PC-9 (cell line): ENCODE measurements around the gene HHEX. TPM values are rescaled to one million over a fixed set of nuclear protein-coding genes. Genes with fewer than 3 reads are reported as not detected.

Experiments
- BruUV-seq: library from RNA; stranded (reverse); fragments of 400-500 nt; replicated peaks from 2 replicates; lab custom pipeline; 2021; lab: Mats Ljungman, UMichigan
- CTCF ChIA-PET: fragments of 300-600 bp; sonication (Branson Sonifier 250); formaldehyde crosslinking; loops from one replicate; lab custom pipeline; 2022; ENCODE audit warnings: antibody characterized with exemption; lab: Charles Lee
- POLR2A ChIA-PET: fragments of 300-600 bp; sonication (Branson Sonifier 250); formaldehyde crosslinking; loops from one replicate; lab custom pipeline; 2022; ENCODE audit warnings: antibody characterized with exemption; ENCODE audit not compliant: unreplicated experiment; lab: Charles Lee
- DNase-seq, 2 experiments: peaks; one replicate each; pipeline versions ENCODE4 v3.0.0 to v3.0.0-alpha.2; 2015 to 2022; ENCODE audit warnings: mixed read lengths in 1 of 2
- H2AFZ ChIP-seq: fragments of 200-600 bp; sonication (generic); 2 replicates; pipeline ENCODE4 v1.8.1; 2017; ENCODE audit warnings: antibody characterized with exemption
- H3F3A ChIP-seq: fragments of 200-600 bp; sonication (generic); 2 replicates; pipeline ENCODE4 v1.8.1; 2017; ENCODE audit warnings: antibody characterized with exemption, mild to moderate bottlenecking, low read depth; ENCODE audit not compliant: insufficient read depth
- H3K27ac ChIP-seq: fragments of 200-600 bp; sonication (generic); 2 replicates; pipeline ENCODE4 v1.6.1; 2016; ENCODE audit warnings: mixed run types
- H3K27me3 ChIP-seq: fragments of 200-600 bp; sonication (generic); 2 replicates; pipeline ENCODE4 v1.6.1; 2016; ENCODE audit warnings: low read depth, mixed run types; ENCODE audit not compliant: insufficient read depth
- H3K36me3 ChIP-seq: fragments of 200-600 bp; sonication (generic); 2 replicates; pipeline ENCODE4 v1.6.1; 2016; ENCODE audit warnings: low read depth, mixed run types
- H3K4me1 ChIP-seq: fragments of 200-600 bp; sonication (generic); replicated peaks from 2 replicates; pipeline ENCODE4 v1.6.1; 2016; ENCODE audit warnings: mixed run types; ENCODE audit not compliant: insufficient read depth
- H3K4me2 ChIP-seq: fragments of 200-600 bp; sonication (generic); 2 replicates; pipeline ENCODE4 v1.6.1; 2017; ENCODE audit warnings: mixed run types
- H3K4me3 ChIP-seq: fragments of 200-600 bp; sonication (generic); 2 replicates; pipeline ENCODE4 v1.6.1; 2016; ENCODE audit warnings: mixed run types
- H3K79me2 ChIP-seq: fragments of 200-600 bp; sonication (generic); 2 replicates; pipeline ENCODE4 v1.6.1; 2017; ENCODE audit warnings: low read depth, mixed run types
- H3K9me2 ChIP-seq: fragments of 200-600 bp; sonication (generic); 2 replicates; pipeline ENCODE4 v1.8.1; 2017; ENCODE audit warnings: mild to moderate bottlenecking; ENCODE audit not compliant: insufficient read depth
- H3K9me3 ChIP-seq: fragments of 200-600 bp; sonication (generic); 2 replicates; pipeline ENCODE4 v1.8.1; 2016; ENCODE audit warnings: low read depth; ENCODE audit not compliant: insufficient read depth
- H4K20me1 ChIP-seq: fragments of 200-600 bp; sonication (generic); 2 replicates; pipeline ENCODE4 v1.8.1; 2017; ENCODE audit not compliant: insufficient read depth
- EZH2 ChIP-seq: fragments of 200-600 bp; sonication (generic); IDR thresholded peaks from 2 replicates; pipeline ENCODE4 v1.8.0; 2017; ENCODE audit warnings: antibody characterized with exemption, low read depth
- intact Hi-C: fragments of 100-400 bp; cut with micrococcal nuclease; formaldehyde crosslinking; loops from one replicate; pipeline ENCODE4 v1.10.0; 2022; ENCODE audit not compliant: unreplicated experiment
- total RNA-seq: library from RNA; stranded (reverse); gene quantifications from 2 replicates; pipeline ENCODE4 v1.2.3, GENCODE V29; 2021
- TF ChIP-seq, protein P1 (sequence below): fragments of 200-600 bp; sonication (generic); conservative IDR thresholded peaks from 2 replicates; pipeline ENCODE4 v1.6.1; 2017; ENCODE audit warnings: mixed run types, antibody characterized with exemption, mild to moderate bottlenecking, moderate library complexity

HHEX gene
- total RNA-seq, 1 experiment from 2014 or later: 7.8 TPM

DNA sequence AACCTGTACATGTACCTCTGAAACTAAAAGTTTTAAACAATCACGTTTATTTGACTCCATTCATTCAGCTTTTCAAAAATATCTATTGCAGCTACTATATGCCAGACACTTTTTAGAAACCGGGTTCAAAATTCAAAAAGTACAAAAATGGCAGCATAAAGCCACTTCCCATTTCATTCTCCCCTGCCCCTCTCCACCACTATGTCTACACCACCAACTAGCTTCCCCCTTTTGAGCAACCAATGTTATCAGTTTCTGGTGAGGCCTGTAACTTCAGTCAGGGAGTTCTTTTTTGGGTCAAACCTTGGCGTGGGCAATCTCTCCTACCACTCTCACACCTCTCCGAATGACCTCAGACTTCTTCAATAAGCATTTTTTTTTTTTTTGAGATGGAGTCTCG, 11.5 kb upstream of the HHEX start:
- no peak for TF ChIP-seq EZH2
- TF ChIP-seq, protein P1, sequence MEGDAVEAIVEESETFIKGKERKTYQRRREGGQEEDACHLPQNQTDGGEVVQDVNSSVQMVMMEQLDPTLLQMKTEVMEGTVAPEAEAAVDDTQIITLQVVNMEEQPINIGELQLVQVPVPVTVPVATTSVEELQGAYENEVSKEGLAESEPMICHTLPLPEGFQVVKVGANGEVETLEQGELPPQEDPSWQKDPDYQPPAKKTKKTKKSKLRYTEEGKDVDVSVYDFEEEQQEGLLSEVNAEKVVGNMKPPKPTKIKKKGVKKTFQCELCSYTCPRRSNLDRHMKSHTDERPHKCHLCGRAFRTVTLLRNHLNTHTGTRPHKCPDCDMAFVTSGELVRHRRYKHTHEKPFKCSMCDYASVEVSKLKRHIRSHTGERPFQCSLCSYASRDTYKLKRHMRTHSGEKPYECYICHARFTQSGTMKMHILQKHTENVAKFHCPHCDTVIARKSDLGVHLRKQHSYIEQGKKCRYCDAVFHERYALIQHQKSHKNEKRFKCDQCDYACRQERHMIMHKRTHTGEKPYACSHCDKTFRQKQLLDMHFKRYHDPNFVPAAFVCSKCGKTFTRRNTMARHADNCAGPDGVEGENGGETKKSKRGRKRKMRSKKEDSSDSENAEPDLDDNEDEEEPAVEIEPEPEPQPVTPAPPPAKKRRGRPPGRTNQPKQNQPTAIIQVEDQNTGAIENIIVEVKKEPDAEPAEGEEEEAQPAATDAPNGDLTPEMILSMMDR: no peak
- POLR2A ChIA-PET: interaction anchor here (0.5 kb wide), 1 partner anchor 87 kb away, joined by 5 read pairs; no protein-coding TSS in a partner anchor
- DNase-seq: no peak
- H3K27me3 ChIP-seq: no peaks in the 10 kb centered on the region
- no peak overlapping the region for H2AFZ ChIP-seq
- no peaks in the 10 kb centered on the region for H3K79me2 ChIP-seq
- BruUV-seq: no TSS peak
- intact Hi-C loops: no loop called here
- H3F3A ChIP-seq: 0 out of 2 replicates have a peak, but pooled peaks cover 3% of the 10 kb centered on the region
- no peaks in the 10 kb centered on the region for H3K9me2 ChIP-seq
- H3K4me3 ChIP-seq: no peak overlapping the region
- CTCF ChIA-PET: no interaction called here
- no peaks in the 10 kb centered on the region for H3K36me3 ChIP-seq
- H3K4me2 ChIP-seq: no peak overlapping the region
- H3K9me3 ChIP-seq: no peaks in the 10 kb centered on the region
- H3K27ac ChIP-seq: no peak overlapping the region
- H3K4me1 ChIP-seq: no peaks in the 10 kb centered on the region
- H4K20me1 ChIP-seq: no peaks in the 10 kb centered on the region

DNA sequence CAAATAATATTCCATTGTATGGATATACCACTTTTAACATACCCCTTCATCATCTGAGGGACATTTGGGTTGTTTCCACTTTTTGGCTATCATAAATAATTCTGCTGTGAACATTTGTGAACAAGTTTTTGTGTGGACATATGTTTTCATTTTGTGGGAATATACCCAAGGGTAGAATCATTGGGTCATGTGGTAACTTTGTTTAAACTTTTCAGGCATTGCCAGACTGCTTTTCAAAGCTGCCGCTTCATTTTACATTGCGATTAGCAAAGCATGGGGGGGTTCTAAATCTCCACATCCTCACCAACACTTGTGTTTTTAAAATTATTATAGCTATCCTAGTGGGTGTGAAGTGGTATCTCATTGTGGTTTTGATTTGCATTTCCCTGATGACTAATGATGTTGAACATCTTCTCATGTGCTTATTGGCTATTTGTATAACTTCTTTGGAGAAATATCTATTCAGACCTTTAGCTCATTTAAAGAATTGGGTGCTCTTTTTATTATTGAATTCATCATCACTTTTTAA, 8.4 kb upstream of the HHEX start:
- intact Hi-C loops: no loop called here
- Histone ChIP-seq H3K79me2 (no peaks in the 10 kb centered on the region), H3K9me2 (no peaks in the 10 kb centered on the region), H4K20me1 (no peaks in the 10 kb centered on the region), H3K4me2 (no peak overlapping the region), H3K27me3 (no peaks in the 10 kb centered on the region), H3K4me3 (no peak overlapping the region), H3K36me3 (no peaks in the 10 kb centered on the region), H3K9me3 (no peaks in the 10 kb centered on the region), H3K4me1 (no peaks in the 10 kb centered on the region), H3F3A (no peaks in the 10 kb centered on the region), H2AFZ (no peak overlapping the region), H3K27ac (no peak overlapping the region)
- no peak for DNase-seq
- CTCF ChIA-PET: no interaction called here
- POLR2A ChIA-PET: no interaction called here
- no peak for TF ChIP-seq EZH2
- TF ChIP-seq, protein P1: no peak
- no TSS peak for BruUV-seq

DNA sequence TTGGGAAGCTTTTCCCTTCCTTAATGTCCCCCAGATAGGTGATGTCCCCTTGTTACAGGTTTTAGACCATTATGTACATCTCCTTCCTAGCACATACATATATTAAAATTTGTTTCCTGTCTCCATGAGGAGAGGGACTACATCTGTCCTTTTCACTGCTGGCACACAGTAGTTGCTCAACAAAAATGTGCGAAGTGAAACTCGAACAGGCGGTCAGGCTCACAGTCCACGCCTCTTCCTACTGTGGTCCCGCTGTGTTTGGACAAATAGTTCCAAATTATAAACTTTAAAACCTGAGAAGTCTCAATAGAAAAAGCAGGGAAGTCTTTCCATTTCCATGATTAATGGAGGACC, 1.2 kb upstream of the HHEX start:
- TF ChIP-seq, protein P1: no peak
- TF ChIP-seq EZH2: no peak
- Histone ChIP-seq H3F3A (no peaks in the 10 kb centered on the region), H3K4me3 (no peak overlapping the region), H3K27ac (no peak overlapping the region), H3K9me3 (no peaks in the 10 kb centered on the region), H3K4me1 (peaks cover 9% of the 10 kb centered on the region; the same call in 1 of the 2 replicates), H2AFZ (no peak overlapping the region), H3K36me3 (no peaks in the 10 kb centered on the region), H3K27me3 (no peaks in the 10 kb centered on the region), H3K4me2 (no peak overlapping the region), H4K20me1 (no peaks in the 10 kb centered on the region), H3K9me2 (no peaks in the 10 kb centered on the region), H3K79me2 (peaks cover 8% of the 10 kb centered on the region)
- intact Hi-C loops: no loop called here
- BruUV-seq: no TSS peak
- POLR2A ChIA-PET: interaction anchor here (0.5 kb wide), 1 partner anchor 656 kb away, joined by 6 read pairs; no protein-coding TSS in a partner anchor
- DNase-seq: no peak
- CTCF ChIA-PET: no interaction called here
